ENCODE results near the gene RFX4. TPM values are rescaled to one million over a fixed set of nuclear protein-coding genes. Genes with fewer than 3 reads are reported as not detected.
A peak's percentile ranks its signal among the peaks of the same experiment; 100 is the strongest.

Gene RFX4
- polyA plus RNA-seq, 2 of the 4 experiments (the other 2 are of a cell fraction): not detected

GRCh38 chr12:106764220-106764619 is 181.4 kb downstream of the RFX4 start:
- no peak for TF ChIP-seq ELK1 (IDR thresholded peaks at IDR 0.05; ENCODE audit: low read depth, low read length)
- TF ChIP-seq ZFP36 (IDR thresholded peaks at IDR 0.05; ENCODE audit: borderline replicate concordance, partially characterized antibody): no peak
- TF ChIP-seq RNF2 (IDR thresholded peaks at IDR 0.05; ENCODE audit: borderline replicate concordance, low read depth): no peak
- TF ChIP-seq, protein P1, sequence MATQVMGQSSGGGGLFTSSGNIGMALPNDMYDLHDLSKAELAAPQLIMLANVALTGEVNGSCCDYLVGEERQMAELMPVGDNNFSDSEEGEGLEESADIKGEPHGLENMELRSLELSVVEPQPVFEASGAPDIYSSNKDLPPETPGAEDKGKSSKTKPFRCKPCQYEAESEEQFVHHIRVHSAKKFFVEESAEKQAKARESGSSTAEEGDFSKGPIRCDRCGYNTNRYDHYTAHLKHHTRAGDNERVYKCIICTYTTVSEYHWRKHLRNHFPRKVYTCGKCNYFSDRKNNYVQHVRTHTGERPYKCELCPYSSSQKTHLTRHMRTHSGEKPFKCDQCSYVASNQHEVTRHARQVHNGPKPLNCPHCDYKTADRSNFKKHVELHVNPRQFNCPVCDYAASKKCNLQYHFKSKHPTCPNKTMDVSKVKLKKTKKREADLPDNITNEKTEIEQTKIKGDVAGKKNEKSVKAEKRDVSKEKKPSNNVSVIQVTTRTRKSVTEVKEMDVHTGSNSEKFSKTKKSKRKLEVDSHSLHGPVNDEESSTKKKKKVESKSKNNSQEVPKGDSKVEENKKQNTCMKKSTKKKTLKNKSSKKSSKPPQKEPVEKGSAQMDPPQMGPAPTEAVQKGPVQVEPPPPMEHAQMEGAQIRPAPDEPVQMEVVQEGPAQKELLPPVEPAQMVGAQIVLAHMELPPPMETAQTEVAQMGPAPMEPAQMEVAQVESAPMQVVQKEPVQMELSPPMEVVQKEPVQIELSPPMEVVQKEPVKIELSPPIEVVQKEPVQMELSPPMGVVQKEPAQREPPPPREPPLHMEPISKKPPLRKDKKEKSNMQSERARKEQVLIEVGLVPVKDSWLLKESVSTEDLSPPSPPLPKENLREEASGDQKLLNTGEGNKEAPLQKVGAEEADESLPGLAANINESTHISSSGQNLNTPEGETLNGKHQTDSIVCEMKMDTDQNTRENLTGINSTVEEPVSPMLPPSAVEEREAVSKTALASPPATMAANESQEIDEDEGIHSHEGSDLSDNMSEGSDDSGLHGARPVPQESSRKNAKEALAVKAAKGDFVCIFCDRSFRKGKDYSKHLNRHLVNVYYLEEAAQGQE (IDR thresholded peaks at IDR 0.05): no peak
- TF ChIP-seq SMC3 (IDR thresholded peaks at IDR 0.05): no peak
- no peak for TF ChIP-seq TFCP2L1 (CRISPR knock-in tag; IDR thresholded peaks at IDR 0.05)
- DNase-seq (ENCODE audit: low read depth in 1 of 2, low spot score in 1 of 2): no peak
- FAIRE-seq: no peak
- H3K4me3 ChIP-seq: no peak overlapping the region
- H3K4me1 ChIP-seq: peaks cover 32% of the 10 kb centered on the region
- POLR2A ChIA-PET: no interaction called here
- no peaks in the 10 kb centered on the region for H3K9me3 ChIP-seq
- H3K27ac ChIP-seq: peak overlapping the region in 1 of 2 experiments; percentile 29; a peak in 1 of 6 replicates
- H3K4me2 ChIP-seq: no peak overlapping the region
- ATAC-seq: no peak
- CTCF ChIA-PET: interaction anchor here (0.6 to 1.0 kb wide), 2 partner anchors 259 to 394 kb away, joined by 3 to 4 read pairs; no protein-coding TSS in a partner anchor

GRCh38 chr12:106764738-106765137 is 181.9 kb downstream of the RFX4 start:
- CTCF ChIA-PET: interaction anchor here (0.7 to 1.0 kb wide), 2 partner anchors 74 to 259 kb away, joined by 3 to 4 read pairs; no protein-coding TSS in a partner anchor
- POLR2A ChIA-PET: no interaction called here
- peak overlapping the region in 1 of 2 experiments; percentile 29; a peak in 1 of 6 replicates for H3K27ac ChIP-seq
- H3K4me3 ChIP-seq: no peak overlapping the region
- H3K4me2 ChIP-seq: no peak overlapping the region
- WGBS (ENCODE audit: missing lambda C conversion rate): 91% methylated on average over 3 of the region's 3 CpGs
- FAIRE-seq: no peak
- TF ChIP-seq RAD21 (conservative IDR thresholded peaks at IDR 0.05 in 1 of 2, IDR thresholded peaks at IDR 0.05 in 1 of 2): peak; percentile 35; a peak in 3 of 5 replicates
- TF ChIP-seq SMC3 (IDR thresholded peaks at IDR 0.05): 0 out of 3 replicates have a peak, but pooled peaks have one; percentile 12
- no peak for TF ChIP-seq ZNF302 (CRISPR knock-in tag; IDR thresholded peaks at IDR 0.05)
- peak in 1 of 2 experiments; percentile 18; a peak in 1 of 4 replicates for TF ChIP-seq CEBPB (IDR thresholded peaks at IDR 0.05)
- peak in 1 of 2 experiments; percentile 24 for DNase-seq (ENCODE audit: low read depth in 1 of 2, low spot score in 1 of 2)
- peaks cover 37% of the 10 kb centered on the region for H3K4me1 ChIP-seq
- no peaks in the 10 kb centered on the region for H3K9me3 ChIP-seq
- no peak for ATAC-seq

DNA sequence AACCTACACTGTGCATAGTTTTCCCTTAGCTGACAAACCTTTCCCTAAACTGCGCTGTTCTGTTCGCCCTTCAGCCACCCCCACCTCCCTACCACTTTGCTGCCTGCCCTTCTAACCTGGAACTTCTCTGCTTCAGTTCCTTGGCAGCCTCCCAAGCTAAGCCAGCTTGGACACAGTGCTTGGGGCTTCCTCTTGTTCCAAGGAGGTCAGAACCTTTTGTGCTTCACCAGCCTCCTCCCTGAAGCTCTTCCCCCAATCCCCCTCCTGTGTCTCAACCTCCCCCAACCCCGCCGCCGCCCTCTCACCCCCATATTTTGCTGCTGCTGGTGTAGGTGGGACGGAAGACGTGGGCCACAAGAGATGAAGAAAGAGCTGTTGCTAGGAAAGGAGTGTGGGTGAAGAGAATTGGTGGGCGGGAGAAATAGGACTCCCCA is 183.6 kb downstream of the RFX4 start:
- Histone ChIP-seq H3K4me1 (peaks cover 46% of the 10 kb centered on the region), H3K9me3 (no peaks in the 10 kb centered on the region), H3K27ac (peak overlapping the region; percentile 77 to 79; a peak in 5 of 6 replicates), H3K4me2 (no peak overlapping the region), H3K4me3 (no peak overlapping the region)
- FAIRE-seq (no peak), ATAC-seq (no peak), DNase-seq (ENCODE audit: low read depth in 1 of 2, low spot score in 1 of 2) (no peak)
- ChIA-PET POLR2A (no interaction called here), CTCF (interaction anchor here (0.8 to 3.0 kb wide), 5 partner anchors 8 to 75 kb away, joined by 3 to 9 read pairs (median 4); no protein-coding TSS in a partner anchor)
- WGBS (ENCODE audit: missing lambda C conversion rate): 79% methylated on average over 8 of the region's 8 CpGs
- TF ChIP-seq HOXB5 (CRISPR knock-in tag; IDR thresholded peaks at IDR 0.05) (no peak), HOXA7 (CRISPR knock-in tag; IDR thresholded peaks at IDR 0.05) (no peak), JUNB (IDR thresholded peaks at IDR 0.05) (no peak), TFCP2L1 (CRISPR knock-in tag; IDR thresholded peaks at IDR 0.05) (no peak), EHF (CRISPR knock-in tag; IDR thresholded peaks at IDR 0.05) (no peak), ZFP36 (IDR thresholded peaks at IDR 0.05; ENCODE audit: borderline replicate concordance, partially characterized antibody) (no peak), ZC3H11A (IDR thresholded peaks at IDR 0.05) (no peak), USF2 (IDR thresholded peaks at IDR 0.05) (no peak), CEBPB (IDR thresholded peaks at IDR 0.05) (no peak), ESRRA (IDR thresholded peaks at IDR 0.05; ENCODE audit: borderline replicate concordance, low read length) (no peak), FOXS1 (CRISPR knock-in tag; IDR thresholded peaks at IDR 0.05) (no peak), RNF2 (IDR thresholded peaks at IDR 0.05; ENCODE audit: borderline replicate concordance, low read depth) (no peak), MAZ (IDR thresholded peaks at IDR 0.05; ENCODE audit: borderline replicate concordance, low read depth, low read length) (no peak), MAX (IDR thresholded peaks at IDR 0.05) (no peak), BCL3 (IDR thresholded peaks at IDR 0.05) (no peak), ZSCAN20 (CRISPR knock-in tag; IDR thresholded peaks at IDR 0.05) (no peak), KDM1A (IDR thresholded peaks at IDR 0.05; ENCODE audit: low read depth) (no peak)
- TF ChIP-seq, protein P2, sequence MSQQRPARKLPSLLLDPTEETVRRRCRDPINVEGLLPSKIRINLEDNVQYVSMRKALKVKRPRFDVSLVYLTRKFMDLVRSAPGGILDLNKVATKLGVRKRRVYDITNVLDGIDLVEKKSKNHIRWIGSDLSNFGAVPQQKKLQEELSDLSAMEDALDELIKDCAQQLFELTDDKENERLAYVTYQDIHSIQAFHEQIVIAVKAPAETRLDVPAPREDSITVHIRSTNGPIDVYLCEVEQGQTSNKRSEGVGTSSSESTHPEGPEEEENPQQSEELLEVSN (IDR thresholded peaks at IDR 0.05; ENCODE audit: borderline replicate concordance, low read depth): no peak
- TF ChIP-seq, protein P3, sequence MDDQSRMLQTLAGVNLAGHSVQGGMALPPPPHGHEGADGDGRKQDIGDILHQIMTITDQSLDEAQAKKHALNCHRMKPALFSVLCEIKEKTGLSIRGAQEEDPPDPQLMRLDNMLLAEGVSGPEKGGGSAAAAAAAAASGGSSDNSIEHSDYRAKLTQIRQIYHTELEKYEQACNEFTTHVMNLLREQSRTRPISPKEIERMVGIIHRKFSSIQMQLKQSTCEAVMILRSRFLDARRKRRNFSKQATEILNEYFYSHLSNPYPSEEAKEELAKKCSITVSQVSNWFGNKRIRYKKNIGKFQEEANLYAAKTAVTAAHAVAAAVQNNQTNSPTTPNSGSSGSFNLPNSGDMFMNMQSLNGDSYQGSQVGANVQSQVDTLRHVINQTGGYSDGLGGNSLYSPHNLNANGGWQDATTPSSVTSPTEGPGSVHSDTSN (IDR thresholded peaks at IDR 0.05): no peak

Data from A549 (cell line).